Right lobe of liver (tissue), 4 donors: ENCODE results near the gene TTLL6.

Source experiments
- CTCF ChIP-seq, 4 donors: fragments of 200-600 bp in 3 of 4; fragments of 450-650 bp in 1 of 4; IDR thresholded peaks; one replicate each; pipeline versions ENCODE4 v1.5.1 to v1.8.0; 2016 to 2022; ENCODE audit warnings: antibody characterized with exemption in 4 of 4, mild to moderate bottlenecking in 2 of 4
- POLR2A ChIP-seq: fragments of 450-650 bp; IDR thresholded peaks from one replicate; pipeline ENCODE4 v1.6.1; 2017; ENCODE audit warnings: antibody characterized with exemption, mild to moderate bottlenecking
- donor health status: DM: no; HTN: no; CAD: no.
- donor health status: DM: no; HTN: no; CAD: no.
- donor health status: DM: no; HTN: yes; CAD: no.

GRCh38 chr17:48746916-48747444 lies 70.0 kb downstream of the TTLL6 start:
- no peak for TF ChIP-seq CTCF (IDR thresholded peaks at IDR 0.05)
- TF ChIP-seq POLR2A = no peak
